Nephron (organoid): ENCODE data around the gene BEAN1.

Experiments used
- H3K27ac Mint-ChIP-seq, 3 experiments: 2 replicates each; pipeline ENCODE4 v1.8.0; 2020; ENCODE audit warnings: mixed read lengths in 3 of 3, mild to moderate bottlenecking in 2 of 3, moderate library complexity in 1 of 3
- H3K27me3 Mint-ChIP-seq: 2 replicates; pipeline ENCODE4 v1.8.0; 2021; ENCODE audit warnings: low read depth, mild to moderate bottlenecking, moderate library complexity, mixed read lengths
- H3K36me3 Mint-ChIP-seq: 2 replicates; pipeline ENCODE4 v1.8.0; 2020; ENCODE audit warnings: low read depth, mixed read lengths
- H3K4me1 Mint-ChIP-seq: 2 replicates; pipeline ENCODE4 v1.8.0; 2020; ENCODE audit warnings: mixed read lengths
- H3K4me3 Mint-ChIP-seq, 3 experiments: 2 replicates each; pipeline ENCODE4 v1.8.0; 2020; ENCODE audit warnings: mild to moderate bottlenecking in 3 of 3, mixed read lengths in 3 of 3, moderate library complexity in 2 of 3
- H3K9me3 Mint-ChIP-seq: 2 replicates; pipeline ENCODE4 v1.8.0; 2020; ENCODE audit warnings: mixed read lengths
- TF ChIP-seq, protein P1 (sequence below), 3 experiments: fragments of 200-600 bp; sonication (generic); IDR thresholded peaks; one replicate each; pipeline ENCODE4 v1.5.0; 2021; ENCODE audit warnings: antibody characterized with exemption in 3 of 3; ENCODE audit not compliant: unreplicated experiment in 3 of 3

Gene BEAN1

DNA sequence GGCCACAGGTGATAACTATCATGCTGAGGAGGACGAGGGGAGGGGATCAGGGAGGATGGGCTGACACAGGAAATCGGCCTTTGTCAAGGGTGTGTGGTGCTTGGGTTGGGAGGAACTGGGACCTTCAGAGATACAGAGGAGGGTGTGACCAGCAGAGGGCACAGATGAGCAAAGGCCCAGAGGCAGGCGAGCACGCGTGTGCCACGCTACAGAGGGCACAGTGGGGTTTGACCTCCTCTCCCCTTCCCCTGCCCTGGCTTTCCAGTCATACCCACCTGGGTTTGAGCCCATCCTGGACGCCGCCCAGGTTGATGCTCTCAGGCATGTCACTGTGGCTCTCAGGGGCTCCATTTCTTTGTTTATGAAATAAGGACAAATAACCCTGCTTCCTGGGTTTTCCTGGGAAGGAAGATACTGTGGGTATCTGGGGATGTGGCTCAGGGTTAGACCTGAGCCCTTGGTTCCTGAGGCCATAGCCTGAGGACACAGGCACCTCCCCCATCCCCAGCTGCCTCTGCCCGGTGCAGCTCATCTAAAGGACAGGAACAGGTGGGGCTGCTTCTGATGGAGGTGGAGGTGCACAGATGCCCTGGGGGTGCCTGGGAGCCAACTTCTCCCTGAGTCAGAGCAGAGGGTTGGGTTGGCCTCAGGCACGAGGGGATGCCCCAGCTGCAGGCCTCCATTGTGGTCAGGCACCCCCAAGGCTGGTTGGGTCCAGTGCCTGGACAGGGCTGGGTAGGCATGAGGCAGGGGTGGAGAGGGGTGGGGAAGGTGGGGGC, 51.8 kb downstream of the BEAN1 start:
- Mint-ChIP-seq H3K4me3 (no peak overlapping the region), H3K36me3 (no peaks in the 10 kb centered on the region), H3K4me1 (peaks cover 22% of the 10 kb centered on the region), H3K27ac (no peak overlapping the region), H3K27me3 (peaks cover 15% of the 10 kb centered on the region), H3K9me3 (no peaks in the 10 kb centered on the region)
- TF ChIP-seq, protein P1, sequence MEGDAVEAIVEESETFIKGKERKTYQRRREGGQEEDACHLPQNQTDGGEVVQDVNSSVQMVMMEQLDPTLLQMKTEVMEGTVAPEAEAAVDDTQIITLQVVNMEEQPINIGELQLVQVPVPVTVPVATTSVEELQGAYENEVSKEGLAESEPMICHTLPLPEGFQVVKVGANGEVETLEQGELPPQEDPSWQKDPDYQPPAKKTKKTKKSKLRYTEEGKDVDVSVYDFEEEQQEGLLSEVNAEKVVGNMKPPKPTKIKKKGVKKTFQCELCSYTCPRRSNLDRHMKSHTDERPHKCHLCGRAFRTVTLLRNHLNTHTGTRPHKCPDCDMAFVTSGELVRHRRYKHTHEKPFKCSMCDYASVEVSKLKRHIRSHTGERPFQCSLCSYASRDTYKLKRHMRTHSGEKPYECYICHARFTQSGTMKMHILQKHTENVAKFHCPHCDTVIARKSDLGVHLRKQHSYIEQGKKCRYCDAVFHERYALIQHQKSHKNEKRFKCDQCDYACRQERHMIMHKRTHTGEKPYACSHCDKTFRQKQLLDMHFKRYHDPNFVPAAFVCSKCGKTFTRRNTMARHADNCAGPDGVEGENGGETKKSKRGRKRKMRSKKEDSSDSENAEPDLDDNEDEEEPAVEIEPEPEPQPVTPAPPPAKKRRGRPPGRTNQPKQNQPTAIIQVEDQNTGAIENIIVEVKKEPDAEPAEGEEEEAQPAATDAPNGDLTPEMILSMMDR (IDR thresholded peaks at IDR 0.05; ENCODE audit: unreplicated experiment in 3 of 3), result peak; percentile 24 to 47 (median 27)

DNA sequence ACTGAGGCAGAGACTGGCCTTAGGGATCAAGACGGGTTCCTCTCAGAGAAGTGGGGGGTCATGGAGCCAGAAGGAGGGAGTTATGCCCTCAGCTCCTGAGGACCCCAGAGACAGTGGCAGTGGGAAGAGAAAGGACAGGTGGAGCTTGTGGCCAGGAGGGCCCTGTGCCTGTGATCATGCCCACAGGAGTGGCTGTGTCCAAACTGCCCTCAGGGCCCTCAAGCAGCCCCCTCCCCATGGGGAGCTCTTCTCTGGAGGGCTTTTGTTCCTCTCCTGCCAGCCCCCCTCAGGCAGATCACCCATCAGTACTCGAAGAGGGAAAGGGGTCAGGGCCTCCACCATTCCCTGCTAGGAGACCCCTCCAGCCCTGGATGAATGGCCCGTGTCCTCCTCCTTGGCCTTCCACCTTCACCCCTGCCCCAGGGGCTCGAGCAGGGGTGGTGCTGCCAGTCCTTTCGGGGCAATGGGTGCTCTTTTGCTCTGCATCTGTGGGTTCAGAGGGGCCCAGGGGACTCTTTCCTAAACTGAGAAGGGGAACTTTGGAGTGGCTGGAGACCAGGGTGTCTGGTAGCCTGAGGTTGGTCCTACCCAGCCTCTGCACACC, 52.7 kb downstream of the BEAN1 start:
- Mint-ChIP-seq H3K4me3 (no peak overlapping the region), H3K36me3 (no peaks in the 10 kb centered on the region), H3K27me3 (peaks cover 11% of the 10 kb centered on the region), H3K27ac (no peak overlapping the region), H3K4me1 (peaks cover 19% of the 10 kb centered on the region), H3K9me3 (no peaks in the 10 kb centered on the region)
- TF ChIP-seq, protein P1 (IDR thresholded peaks at IDR 0.05; ENCODE audit: unreplicated experiment in 3 of 3), result no peak

DNA sequence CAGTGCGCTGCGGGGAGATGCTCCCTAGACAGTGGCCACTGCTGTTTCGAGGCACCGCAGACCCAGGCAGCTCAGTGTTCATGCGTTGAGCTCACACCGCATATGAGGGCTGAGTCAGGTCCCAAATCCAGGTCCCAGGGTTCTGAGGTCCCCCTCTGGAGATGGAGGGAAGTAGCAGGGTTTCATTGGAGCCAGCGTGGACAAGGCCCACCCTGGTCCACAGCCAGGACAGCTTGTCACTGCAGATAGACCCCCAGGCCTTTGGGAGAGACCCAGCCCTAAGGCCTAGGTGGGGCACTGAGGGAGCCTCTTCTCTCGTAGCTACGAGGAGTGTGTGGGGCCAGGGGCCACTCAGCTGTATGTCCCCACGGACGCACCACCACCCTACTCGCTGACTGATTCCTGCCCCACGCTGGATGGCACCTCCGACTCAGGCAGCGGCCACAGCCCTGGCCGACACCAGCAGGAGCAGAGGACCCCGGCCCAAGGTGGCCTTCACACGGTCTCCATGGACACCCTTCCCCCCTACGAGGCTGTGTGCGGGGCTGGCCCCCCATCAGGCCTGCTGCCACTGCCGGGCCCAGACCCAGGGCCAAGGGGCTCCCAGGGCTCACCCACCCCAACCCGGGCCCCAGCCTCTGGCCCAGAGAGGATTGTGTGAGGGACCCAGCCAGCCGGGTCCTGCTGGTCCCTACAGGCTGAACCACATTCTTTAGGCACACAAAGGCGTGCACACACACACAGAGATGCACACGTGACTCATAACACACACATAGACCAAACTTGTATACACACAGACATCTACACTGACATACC, 53.4 kb downstream of the BEAN1 start:
- TF ChIP-seq, protein P1 (IDR thresholded peaks at IDR 0.05; ENCODE audit: unreplicated experiment in 3 of 3), result no peak
- H3K27me3 Mint-ChIP-seq, result peaks cover 7% of the 10 kb centered on the region
- H3K27ac Mint-ChIP-seq, result no peak overlapping the region
- H3K4me3 Mint-ChIP-seq, result no peak overlapping the region
- H3K36me3 Mint-ChIP-seq, result no peaks in the 10 kb centered on the region
- H3K9me3 Mint-ChIP-seq, result no peaks in the 10 kb centered on the region
- H3K4me1 Mint-ChIP-seq, result peaks cover 14% of the 10 kb centered on the region

DNA sequence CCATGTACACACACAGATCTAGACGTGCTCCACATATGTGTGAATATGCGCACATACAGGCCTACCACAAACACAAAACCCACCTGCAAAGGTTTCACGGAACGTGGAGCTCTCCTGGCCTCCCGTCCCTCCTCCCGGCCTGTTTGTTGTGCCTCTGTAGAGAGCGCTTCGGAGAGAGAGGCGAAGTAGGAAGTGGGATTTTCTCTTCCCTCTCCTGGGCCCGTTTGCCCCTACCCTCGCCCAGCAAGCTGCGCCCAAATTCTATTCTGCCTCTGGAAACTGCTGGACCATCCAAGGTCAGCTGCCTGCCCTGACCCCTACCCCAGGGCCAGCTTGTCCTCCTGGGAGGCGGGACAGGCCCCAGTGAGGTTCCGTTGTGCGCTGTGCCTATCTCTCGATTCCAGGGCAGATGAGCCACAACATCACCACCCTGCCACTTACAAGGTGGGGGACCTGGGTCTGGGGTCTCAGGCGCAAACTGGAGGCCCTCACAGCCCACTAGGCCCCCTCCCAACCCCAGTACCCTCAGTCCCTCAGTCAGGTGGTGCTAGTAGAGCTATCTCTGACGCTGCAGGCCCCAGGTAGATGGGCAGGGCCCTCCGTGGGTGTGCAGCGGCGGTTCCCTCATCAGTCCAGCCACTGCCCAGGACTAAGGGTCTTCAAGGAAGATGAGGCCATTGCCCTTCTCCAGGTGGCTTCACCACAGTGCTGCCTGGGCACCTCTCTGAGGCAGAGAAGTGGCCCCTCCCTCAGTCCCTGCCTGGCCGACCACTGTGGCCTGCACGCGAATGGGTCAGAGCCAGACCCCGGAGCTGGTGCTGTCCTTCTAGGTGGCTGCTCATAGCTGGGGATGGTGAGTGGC, 54.2 kb downstream of the BEAN1 start:
- H3K4me1 Mint-ChIP-seq, result peaks cover 14% of the 10 kb centered on the region
- H3K36me3 Mint-ChIP-seq, result no peaks in the 10 kb centered on the region
- TF ChIP-seq, protein P1 (IDR thresholded peaks at IDR 0.05; ENCODE audit: unreplicated experiment in 3 of 3), result no peak
- H3K27me3 Mint-ChIP-seq, result peaks cover 7% of the 10 kb centered on the region
- no peaks in the 10 kb centered on the region for H3K9me3 Mint-ChIP-seq
- no peak overlapping the region for H3K27ac Mint-ChIP-seq
- no peak overlapping the region for H3K4me3 Mint-ChIP-seq

DNA sequence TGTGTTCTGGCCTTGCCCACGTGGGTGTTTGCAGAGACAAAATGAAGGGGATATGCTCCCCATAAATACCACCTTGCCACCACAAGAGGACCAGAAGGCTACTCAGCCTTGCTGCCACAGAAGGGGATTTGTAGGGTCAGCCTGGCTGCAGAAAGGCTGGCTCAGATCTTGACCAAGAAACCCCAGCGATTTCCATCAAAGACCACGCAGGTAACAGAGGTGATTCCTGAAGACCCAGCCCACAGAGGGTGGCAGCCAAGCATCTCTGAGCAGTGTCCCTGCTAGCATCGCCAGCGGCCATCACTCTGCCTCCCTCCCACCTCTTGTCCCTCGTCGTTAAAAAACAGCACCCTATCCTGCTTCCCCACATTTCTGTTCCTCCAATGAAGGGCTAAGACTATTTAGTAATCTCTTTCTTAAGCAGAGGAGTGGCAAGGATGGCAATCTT, 54.9 kb downstream of the BEAN1 start:
- Mint-ChIP-seq H3K36me3 (no peaks in the 10 kb centered on the region), H3K4me1 (peaks cover 18% of the 10 kb centered on the region), H3K27me3 (peaks cover 7% of the 10 kb centered on the region), H3K4me3 (no peak overlapping the region), H3K27ac (no peak overlapping the region), H3K9me3 (no peaks in the 10 kb centered on the region)
- TF ChIP-seq, protein P1 (IDR thresholded peaks at IDR 0.05; ENCODE audit: unreplicated experiment in 3 of 3), result no peak
